ENCODE data around the gene CAMK1D. TPM values are rescaled to one million over a fixed set of nuclear protein-coding genes. Genes with fewer than 3 reads are reported as not detected.
"Not testable (repeated sequence)": the region's sequence is repeated elsewhere in the genome, so short reads cannot be mapped to it uniquely, and the experiment has no call there.

Gene CAMK1D
- total and polyA plus RNA-seq, 2 experiments from 2014 or later: 4.6 to 7.2 TPM

DNA sequence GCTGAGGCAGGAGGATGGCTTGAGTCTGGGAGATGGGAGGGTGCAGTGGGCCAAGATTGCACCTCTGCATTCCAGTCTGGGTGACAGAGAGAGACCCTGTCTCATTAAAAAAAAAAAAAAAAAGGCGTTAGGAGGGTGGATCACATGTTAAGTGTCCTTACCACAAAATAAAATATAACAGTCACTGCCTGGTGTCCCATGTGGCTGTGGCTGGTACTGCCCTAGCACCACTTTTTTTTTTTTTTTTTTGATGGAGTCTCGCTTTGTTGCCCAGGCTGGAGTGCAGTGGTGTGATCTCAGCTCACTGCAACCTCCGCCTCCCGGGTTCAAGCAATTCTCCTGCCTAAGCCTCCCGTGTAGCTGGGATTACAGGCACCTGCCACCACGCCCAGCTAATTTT is 460.7 kb downstream of the CAMK1D start:
- not testable (repeated sequence) for H4K20me1 ChIP-seq (replicated peaks; ENCODE audit: insufficient read depth); H3K27ac ChIP-seq (ENCODE audit: low read depth); H3K36me3 ChIP-seq (ENCODE audit: insufficient read depth); H3K9me2 ChIP-seq (ENCODE audit: insufficient read depth); H3K4me2 ChIP-seq; H3F3A ChIP-seq (replicated peaks; ENCODE audit: low read depth); H3K4me3 ChIP-seq; H3K36me3 Mint-ChIP-seq (ENCODE audit: low read depth); DNase-seq (ENCODE audit: low spot score); H3K27me3 ChIP-seq (ENCODE audit: insufficient read depth); H2AFZ ChIP-seq; H3K9me3 Mint-ChIP-seq; H3K27me3 Mint-ChIP-seq (ENCODE audit: insufficient read depth, low read depth, poor library complexity); H3K4me1 ChIP-seq (ENCODE audit: insufficient read depth); H3K4me3 Mint-ChIP-seq; H3K27ac Mint-ChIP-seq; H3K79me2 ChIP-seq (replicated peaks; ENCODE audit: insufficient read depth); H3K4me1 Mint-ChIP-seq
- ATAC-seq: 0 out of 3 replicates have a peak, but pooled peaks have one; percentile 26
- TF ChIP-seq, protein P1, sequence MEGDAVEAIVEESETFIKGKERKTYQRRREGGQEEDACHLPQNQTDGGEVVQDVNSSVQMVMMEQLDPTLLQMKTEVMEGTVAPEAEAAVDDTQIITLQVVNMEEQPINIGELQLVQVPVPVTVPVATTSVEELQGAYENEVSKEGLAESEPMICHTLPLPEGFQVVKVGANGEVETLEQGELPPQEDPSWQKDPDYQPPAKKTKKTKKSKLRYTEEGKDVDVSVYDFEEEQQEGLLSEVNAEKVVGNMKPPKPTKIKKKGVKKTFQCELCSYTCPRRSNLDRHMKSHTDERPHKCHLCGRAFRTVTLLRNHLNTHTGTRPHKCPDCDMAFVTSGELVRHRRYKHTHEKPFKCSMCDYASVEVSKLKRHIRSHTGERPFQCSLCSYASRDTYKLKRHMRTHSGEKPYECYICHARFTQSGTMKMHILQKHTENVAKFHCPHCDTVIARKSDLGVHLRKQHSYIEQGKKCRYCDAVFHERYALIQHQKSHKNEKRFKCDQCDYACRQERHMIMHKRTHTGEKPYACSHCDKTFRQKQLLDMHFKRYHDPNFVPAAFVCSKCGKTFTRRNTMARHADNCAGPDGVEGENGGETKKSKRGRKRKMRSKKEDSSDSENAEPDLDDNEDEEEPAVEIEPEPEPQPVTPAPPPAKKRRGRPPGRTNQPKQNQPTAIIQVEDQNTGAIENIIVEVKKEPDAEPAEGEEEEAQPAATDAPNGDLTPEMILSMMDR (conservative IDR thresholded peaks at IDR 0.05; ENCODE audit: low read depth in 2 of 2): peak in 1 of 2 experiments; percentile 41; a peak in 2 of 4 replicates

DNA sequence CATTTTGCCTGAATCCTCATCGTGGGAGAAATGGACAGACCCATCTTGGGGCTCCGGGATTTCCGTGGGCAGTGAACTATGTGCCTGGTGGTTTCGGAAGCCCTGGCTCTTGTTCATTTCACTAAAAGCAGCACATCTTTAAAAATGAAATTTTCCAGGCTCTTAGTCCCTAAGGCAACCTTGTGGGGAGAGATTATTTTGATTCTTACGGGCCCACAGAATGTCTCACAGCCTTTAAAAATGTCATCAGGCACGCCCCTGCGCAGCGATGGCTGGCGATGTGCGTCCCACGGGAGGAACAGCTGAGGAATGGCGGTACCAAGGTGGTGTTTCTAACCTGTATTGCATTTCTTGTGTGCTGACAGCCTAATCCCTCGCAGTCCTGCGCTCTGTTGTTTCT is 462.5 kb downstream of the CAMK1D start:
- no peaks in the 10 kb centered on the region; the same call in 2 of the 3 replicates for H3K9me3 Mint-ChIP-seq
- H3K4me3 Mint-ChIP-seq: no peak overlapping the region
- no peaks in the 10 kb centered on the region for H3F3A ChIP-seq (replicated peaks; ENCODE audit: low read depth)
- no peak overlapping the region for H3K27ac Mint-ChIP-seq
- no peaks in the 10 kb centered on the region for H3K9me2 ChIP-seq (ENCODE audit: insufficient read depth)
- H3K4me1 ChIP-seq (ENCODE audit: insufficient read depth): no peaks in the 10 kb centered on the region
- no peaks in the 10 kb centered on the region; the same call in 2 of the 3 replicates for H3K4me1 Mint-ChIP-seq
- H3K27me3 Mint-ChIP-seq (ENCODE audit: insufficient read depth, low read depth, poor library complexity): peaks cover 5% of the 10 kb centered on the region
- ATAC-seq (no peak), DNase-seq (ENCODE audit: low spot score) (no peak)
- no peak overlapping the region for H3K27ac ChIP-seq (ENCODE audit: low read depth)
- TF ChIP-seq, protein P1 (conservative IDR thresholded peaks at IDR 0.05; ENCODE audit: low read depth in 2 of 2): no peak
- TF ChIP-seq POLR2AphosphoS5 (IDR thresholded peaks at IDR 0.05; ENCODE audit: low read depth) (no peak), STAT1 (IDR thresholded peaks at IDR 0.05; ENCODE audit: unreplicated experiment) (no peak), ZNF114 (CRISPR knock-in tag; IDR thresholded peaks at IDR 0.05) (no peak), CREB1 (CRISPR knock-in tag; IDR thresholded peaks at IDR 0.05; ENCODE audit: low read depth) (no peak), ZNF331 (CRISPR knock-in tag; IDR thresholded peaks at IDR 0.05; ENCODE audit: low read depth) (no peak), EZH2phosphoT487 (IDR thresholded peaks at IDR 0.05; ENCODE audit: unreplicated experiment) (no peak), NANOG (IDR thresholded peaks at IDR 0.05; ENCODE audit: borderline replicate concordance) (no peak), JUNB (IDR thresholded peaks at IDR 0.05; ENCODE audit: unreplicated experiment) (no peak)
- TF ChIP-seq, protein P2, sequence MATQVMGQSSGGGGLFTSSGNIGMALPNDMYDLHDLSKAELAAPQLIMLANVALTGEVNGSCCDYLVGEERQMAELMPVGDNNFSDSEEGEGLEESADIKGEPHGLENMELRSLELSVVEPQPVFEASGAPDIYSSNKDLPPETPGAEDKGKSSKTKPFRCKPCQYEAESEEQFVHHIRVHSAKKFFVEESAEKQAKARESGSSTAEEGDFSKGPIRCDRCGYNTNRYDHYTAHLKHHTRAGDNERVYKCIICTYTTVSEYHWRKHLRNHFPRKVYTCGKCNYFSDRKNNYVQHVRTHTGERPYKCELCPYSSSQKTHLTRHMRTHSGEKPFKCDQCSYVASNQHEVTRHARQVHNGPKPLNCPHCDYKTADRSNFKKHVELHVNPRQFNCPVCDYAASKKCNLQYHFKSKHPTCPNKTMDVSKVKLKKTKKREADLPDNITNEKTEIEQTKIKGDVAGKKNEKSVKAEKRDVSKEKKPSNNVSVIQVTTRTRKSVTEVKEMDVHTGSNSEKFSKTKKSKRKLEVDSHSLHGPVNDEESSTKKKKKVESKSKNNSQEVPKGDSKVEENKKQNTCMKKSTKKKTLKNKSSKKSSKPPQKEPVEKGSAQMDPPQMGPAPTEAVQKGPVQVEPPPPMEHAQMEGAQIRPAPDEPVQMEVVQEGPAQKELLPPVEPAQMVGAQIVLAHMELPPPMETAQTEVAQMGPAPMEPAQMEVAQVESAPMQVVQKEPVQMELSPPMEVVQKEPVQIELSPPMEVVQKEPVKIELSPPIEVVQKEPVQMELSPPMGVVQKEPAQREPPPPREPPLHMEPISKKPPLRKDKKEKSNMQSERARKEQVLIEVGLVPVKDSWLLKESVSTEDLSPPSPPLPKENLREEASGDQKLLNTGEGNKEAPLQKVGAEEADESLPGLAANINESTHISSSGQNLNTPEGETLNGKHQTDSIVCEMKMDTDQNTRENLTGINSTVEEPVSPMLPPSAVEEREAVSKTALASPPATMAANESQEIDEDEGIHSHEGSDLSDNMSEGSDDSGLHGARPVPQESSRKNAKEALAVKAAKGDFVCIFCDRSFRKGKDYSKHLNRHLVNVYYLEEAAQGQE (IDR thresholded peaks at IDR 0.05; ENCODE audit: unreplicated experiment): no peak
- TF ChIP-seq, protein P3, sequence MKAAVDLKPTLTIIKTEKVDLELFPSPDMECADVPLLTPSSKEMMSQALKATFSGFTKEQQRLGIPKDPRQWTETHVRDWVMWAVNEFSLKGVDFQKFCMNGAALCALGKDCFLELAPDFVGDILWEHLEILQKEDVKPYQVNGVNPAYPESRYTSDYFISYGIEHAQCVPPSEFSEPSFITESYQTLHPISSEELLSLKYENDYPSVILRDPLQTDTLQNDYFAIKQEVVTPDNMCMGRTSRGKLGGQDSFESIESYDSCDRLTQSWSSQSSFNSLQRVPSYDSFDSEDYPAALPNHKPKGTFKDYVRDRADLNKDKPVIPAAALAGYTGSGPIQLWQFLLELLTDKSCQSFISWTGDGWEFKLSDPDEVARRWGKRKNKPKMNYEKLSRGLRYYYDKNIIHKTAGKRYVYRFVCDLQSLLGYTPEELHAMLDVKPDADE (IDR thresholded peaks at IDR 0.05): no peak
- no peak overlapping the region for H2AFZ ChIP-seq
- no peaks in the 10 kb centered on the region for H3K27me3 ChIP-seq (ENCODE audit: insufficient read depth)
- H3K4me2 ChIP-seq: no peak overlapping the region
- H3K79me2 ChIP-seq (replicated peaks; ENCODE audit: insufficient read depth): no peaks in the 10 kb centered on the region
- H4K20me1 ChIP-seq (replicated peaks; ENCODE audit: insufficient read depth): no peaks in the 10 kb centered on the region
- no peak overlapping the region for H3K4me3 ChIP-seq
- H3K36me3 Mint-ChIP-seq (ENCODE audit: low read depth): peaks cover 7% of the 10 kb centered on the region; the same call in 2 of the 3 replicates
- H3K36me3 ChIP-seq (ENCODE audit: insufficient read depth): no peaks in the 10 kb centered on the region; the same call in 1 of the 2 replicates
